DND-41 (cell line): ENCODE measurements around the gene DES.

ENCODE experiments used
- CTCF ChIP-seq: IDR thresholded peaks from 2 replicates; pipeline ENCODE4 v1.5.1; 2012; ENCODE audit warnings: borderline replicate concordance, low read length, moderate library complexity, mild to moderate bottlenecking; ENCODE audit not compliant: poor library complexity, severe bottlenecking; ENCODE audit errors: extremely low read depth
- EZH2 ChIP-seq: IDR thresholded peaks from 3 replicates; pipeline ENCODE4 v1.6.1; 2012; ENCODE audit warnings: borderline replicate concordance, low read depth, mild to moderate bottlenecking, moderate library complexity, low read length, inconsistent platforms; ENCODE audit not compliant: severe bottlenecking

DNA sequence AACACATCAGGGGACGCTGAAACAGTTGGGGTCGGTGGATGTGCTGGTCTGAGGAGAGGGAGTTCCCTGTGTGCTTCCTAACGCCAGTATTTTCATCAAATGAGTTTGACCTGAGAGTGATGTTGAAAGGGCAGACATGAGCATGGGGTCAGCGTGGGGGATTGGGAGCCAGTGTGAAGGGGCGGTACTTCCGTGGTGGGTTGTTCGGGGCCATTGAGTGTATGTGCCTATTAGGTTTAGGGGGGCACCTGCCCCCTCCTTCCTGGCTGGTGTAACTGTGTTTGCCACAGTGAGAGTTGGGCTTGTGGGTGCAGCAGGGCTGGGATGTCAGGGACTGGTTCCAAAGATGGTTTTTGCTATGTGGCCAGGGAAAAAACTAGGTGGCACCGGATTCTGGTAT, 40.8 kb downstream of the DES start:
- TF ChIP-seq CTCF (no peak), EZH2 (no peak)
